Measurements from ENCODE around the gene ZNF180.

GRCh38 chr19:44517146-44517545, 16.8 kb upstream of the ZNF180 start:
- TF ChIP-seq POLR2A (IDR thresholded peaks at IDR 0.05) = no peak
- TF ChIP-seq, protein P1, sequence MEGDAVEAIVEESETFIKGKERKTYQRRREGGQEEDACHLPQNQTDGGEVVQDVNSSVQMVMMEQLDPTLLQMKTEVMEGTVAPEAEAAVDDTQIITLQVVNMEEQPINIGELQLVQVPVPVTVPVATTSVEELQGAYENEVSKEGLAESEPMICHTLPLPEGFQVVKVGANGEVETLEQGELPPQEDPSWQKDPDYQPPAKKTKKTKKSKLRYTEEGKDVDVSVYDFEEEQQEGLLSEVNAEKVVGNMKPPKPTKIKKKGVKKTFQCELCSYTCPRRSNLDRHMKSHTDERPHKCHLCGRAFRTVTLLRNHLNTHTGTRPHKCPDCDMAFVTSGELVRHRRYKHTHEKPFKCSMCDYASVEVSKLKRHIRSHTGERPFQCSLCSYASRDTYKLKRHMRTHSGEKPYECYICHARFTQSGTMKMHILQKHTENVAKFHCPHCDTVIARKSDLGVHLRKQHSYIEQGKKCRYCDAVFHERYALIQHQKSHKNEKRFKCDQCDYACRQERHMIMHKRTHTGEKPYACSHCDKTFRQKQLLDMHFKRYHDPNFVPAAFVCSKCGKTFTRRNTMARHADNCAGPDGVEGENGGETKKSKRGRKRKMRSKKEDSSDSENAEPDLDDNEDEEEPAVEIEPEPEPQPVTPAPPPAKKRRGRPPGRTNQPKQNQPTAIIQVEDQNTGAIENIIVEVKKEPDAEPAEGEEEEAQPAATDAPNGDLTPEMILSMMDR (IDR thresholded peaks at IDR 0.05) = no peak
